ENCODE data around the gene FGD5.

Gene FGD5

DNA sequence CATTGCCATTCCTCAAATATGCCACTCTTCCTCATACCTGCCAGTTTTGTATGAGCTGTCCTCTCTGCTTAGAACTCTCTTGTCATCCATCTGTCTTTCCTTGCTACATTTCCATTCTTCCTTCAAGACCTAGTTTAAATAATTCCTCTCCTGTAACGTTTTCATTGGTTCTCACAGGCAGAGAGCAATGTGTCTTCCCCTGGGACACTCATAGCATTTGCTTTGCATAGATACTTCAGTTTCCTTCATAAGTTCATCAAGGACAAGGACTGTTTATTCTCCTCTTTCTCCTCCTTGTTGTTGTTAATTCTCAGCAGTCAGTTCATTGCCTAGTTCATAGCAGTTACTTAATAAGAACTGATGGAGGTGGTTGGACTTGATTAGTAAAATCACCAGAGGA is 139.2 kb downstream of the FGD5 start:
- H3K23ac ChIP-seq (ENCODE audit: low read depth, low read length, poor library complexity), result no peak overlapping the region
- no peak overlapping the region for H3K4me3 ChIP-seq (ENCODE audit: low read length in 2 of 2)
- H2BK12ac ChIP-seq (ENCODE audit: low read length), result no peak overlapping the region
- no peak for DNase-seq (ENCODE audit: low spot score)
- no peak overlapping the region for H3K14ac ChIP-seq (ENCODE audit: low read length)
- no peak overlapping the region for H2BK120ac ChIP-seq (ENCODE audit: low read depth, low read length)
- H3K4me1 ChIP-seq (ENCODE audit: control insufficient read depth in 2 of 2, insufficient read depth in 1 of 2, low read depth in 1 of 2, low read length in 2 of 2), result peaks cover 0 to 5% of the 10 kb centered on the region in 2 donors
- no peaks in the 10 kb centered on the region for H3K79me1 ChIP-seq (ENCODE audit: low read depth, low read length)
- no peak overlapping the region for H3K27ac ChIP-seq (replicated peaks; ENCODE audit: low read length)
- no peaks in the 10 kb centered on the region for H3K9me3 ChIP-seq (replicated peaks in 1 of 2; ENCODE audit: control insufficient read depth in 2 of 2, insufficient read depth in 1 of 2, low read depth in 1 of 2, low read length in 2 of 2)
- H4K91ac ChIP-seq (ENCODE audit: low read depth, low read length, poor library complexity), result no peak overlapping the region
- WGBS, 2 donors (ENCODE audit: extremely low coverage in 2 of 2, insufficient read length in 2 of 2, insufficient replicate concordance in 1 of 2), result no CpG with 5 or more reads among the region's 1 CpG
- H2AK5ac ChIP-seq (ENCODE audit: low read depth, low read length), result no peak overlapping the region
- no peak overlapping the region for H3K18ac ChIP-seq (ENCODE audit: low read length)
- H2BK5ac ChIP-seq (ENCODE audit: low read length), result no peak overlapping the region
- no peak overlapping the region for H4K8ac ChIP-seq (ENCODE audit: low read depth, low read length)
- no peaks in the 10 kb centered on the region for H3K27me3 ChIP-seq (ENCODE audit: control insufficient read depth in 3 of 3, insufficient read depth in 3 of 3, low read depth in 1 of 3, low read length in 3 of 3)
- H3K9ac ChIP-seq (ENCODE audit: low read depth, low read length, poor library complexity), result no peak overlapping the region
- no peak overlapping the region for H2BK15ac ChIP-seq (ENCODE audit: low read length)
- H3K4me2 ChIP-seq (ENCODE audit: insufficient read depth, low read length, poor library complexity, severe bottlenecking), result no peak overlapping the region
- H3K36me3 ChIP-seq (replicated peaks in 1 of 2; ENCODE audit: control insufficient read depth in 2 of 2, insufficient read depth in 2 of 2, low read length in 2 of 2), result peaks cover 3 to 46% of the 10 kb centered on the region in 2 donors
- no peak overlapping the region for H2AFZ ChIP-seq (ENCODE audit: low read length)
- no peak overlapping the region for H3K4ac ChIP-seq (ENCODE audit: low read length)

DNA sequence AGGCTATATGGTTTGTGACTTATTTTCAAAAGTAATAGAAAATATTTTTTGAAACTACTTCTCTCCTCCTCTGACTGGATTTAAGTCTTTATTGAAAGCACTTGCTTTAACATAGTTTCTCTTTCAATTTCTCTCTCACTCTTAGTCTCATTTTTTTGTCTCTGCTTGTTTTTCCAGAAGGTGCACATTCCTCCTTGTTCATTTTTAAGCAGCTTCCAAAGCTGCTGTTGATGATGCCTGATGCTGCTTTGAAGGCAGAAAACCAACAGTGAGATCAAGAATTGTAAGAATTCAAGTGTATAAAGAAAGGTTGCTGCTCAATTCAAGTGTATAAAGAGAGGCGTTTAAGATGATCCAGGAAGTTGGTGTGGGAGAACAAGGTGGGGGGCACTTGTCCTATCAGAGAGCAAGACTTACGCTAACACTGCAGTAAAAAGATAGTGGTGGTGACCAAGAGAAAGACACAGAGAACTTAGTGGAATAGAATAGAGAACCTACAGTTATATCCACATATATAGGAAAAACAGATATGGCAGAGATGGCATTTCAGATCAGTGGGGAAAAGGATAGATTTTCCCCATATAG is 140.7 kb downstream of the FGD5 start:
- no peak overlapping the region for H2AFZ ChIP-seq (ENCODE audit: low read length)
- H3K27me3 ChIP-seq (ENCODE audit: control insufficient read depth in 3 of 3, insufficient read depth in 3 of 3, low read depth in 1 of 3, low read length in 3 of 3), result no peaks in the 10 kb centered on the region
- no peak overlapping the region for H3K18ac ChIP-seq (ENCODE audit: low read length)
- H3K36me3 ChIP-seq (replicated peaks in 1 of 2; ENCODE audit: control insufficient read depth in 2 of 2, insufficient read depth in 2 of 2, low read length in 2 of 2), result peaks cover 4 to 51% of the 10 kb centered on the region in 2 donors
- no peak overlapping the region for H3K27ac ChIP-seq (replicated peaks; ENCODE audit: low read length)
- H2BK12ac ChIP-seq (ENCODE audit: low read length), result no peak overlapping the region
- H3K9ac ChIP-seq (ENCODE audit: low read depth, low read length, poor library complexity), result no peak overlapping the region
- H3K4me2 ChIP-seq (ENCODE audit: insufficient read depth, low read length, poor library complexity, severe bottlenecking), result no peak overlapping the region
- no peaks in the 10 kb centered on the region for H3K9me3 ChIP-seq (replicated peaks in 1 of 2; ENCODE audit: control insufficient read depth in 2 of 2, insufficient read depth in 1 of 2, low read depth in 1 of 2, low read length in 2 of 2)
- no peak overlapping the region for H2AK5ac ChIP-seq (ENCODE audit: low read depth, low read length)
- no peak overlapping the region for H2BK120ac ChIP-seq (ENCODE audit: low read depth, low read length)
- no peak for DNase-seq (ENCODE audit: low spot score)
- no peak overlapping the region for H4K91ac ChIP-seq (ENCODE audit: low read depth, low read length, poor library complexity)
- no peak overlapping the region for H3K23ac ChIP-seq (ENCODE audit: low read depth, low read length, poor library complexity)
- no peak overlapping the region for H2BK5ac ChIP-seq (ENCODE audit: low read length)
- H4K8ac ChIP-seq (ENCODE audit: low read depth, low read length), result no peak overlapping the region
- H3K4me3 ChIP-seq (ENCODE audit: low read length in 2 of 2), result no peak overlapping the region
- no peaks in the 10 kb centered on the region for H3K79me1 ChIP-seq (ENCODE audit: low read depth, low read length)
- no CpG with 5 or more reads among the region's 2 CpGs for WGBS, 2 donors (ENCODE audit: extremely low coverage in 2 of 2, insufficient read length in 2 of 2, insufficient replicate concordance in 1 of 2)
- H3K4ac ChIP-seq (ENCODE audit: low read length), result no peak overlapping the region
- no peak overlapping the region for H3K14ac ChIP-seq (ENCODE audit: low read length)
- H2BK15ac ChIP-seq (ENCODE audit: low read length), result no peak overlapping the region
- H3K4me1 ChIP-seq (ENCODE audit: control insufficient read depth in 2 of 2, insufficient read depth in 1 of 2, low read depth in 1 of 2, low read length in 2 of 2), result peaks cover 0 to 5% of the 10 kb centered on the region in 2 donors

DNA sequence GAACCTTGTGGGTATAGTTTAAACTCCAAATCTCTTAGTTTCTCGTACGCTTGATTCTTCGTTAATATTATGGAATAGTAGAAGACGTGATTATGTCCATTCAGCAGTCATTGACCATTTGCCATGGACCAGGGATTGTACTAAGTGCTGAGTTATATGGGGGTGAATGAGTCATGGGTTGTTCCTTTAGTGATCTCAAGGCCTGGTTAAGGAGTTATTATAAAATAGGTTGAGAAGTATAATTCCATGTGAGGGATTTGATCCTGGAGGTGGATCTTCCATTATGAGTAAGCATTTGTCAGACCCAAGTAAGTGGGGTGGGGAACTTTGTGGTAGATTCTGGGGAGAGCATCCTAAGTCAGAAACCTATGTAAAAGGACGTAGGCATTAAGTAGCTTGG is 144.0 kb downstream of the FGD5 start:
- DNase-seq (ENCODE audit: low spot score), result no peak
- no CpG with 5 or more reads among the region's 5 CpGs for WGBS, 2 donors (ENCODE audit: extremely low coverage in 2 of 2, insufficient read length in 2 of 2, insufficient replicate concordance in 1 of 2)
- H3K4ac ChIP-seq (ENCODE audit: low read length), result no peak overlapping the region
- H2AFZ ChIP-seq (ENCODE audit: low read length), result no peak overlapping the region
- H2AK5ac ChIP-seq (ENCODE audit: low read depth, low read length), result no peak overlapping the region
- no peak overlapping the region for H3K9ac ChIP-seq (ENCODE audit: low read depth, low read length, poor library complexity)
- H3K23ac ChIP-seq (ENCODE audit: low read depth, low read length, poor library complexity), result no peak overlapping the region
- H3K27me3 ChIP-seq (ENCODE audit: control insufficient read depth in 3 of 3, insufficient read depth in 3 of 3, low read depth in 1 of 3, low read length in 3 of 3), result no peaks in the 10 kb centered on the region
- H3K27ac ChIP-seq (replicated peaks; ENCODE audit: low read length), result no peak overlapping the region
- no peak overlapping the region for H4K91ac ChIP-seq (ENCODE audit: low read depth, low read length, poor library complexity)
- H2BK15ac ChIP-seq (ENCODE audit: low read length), result no peak overlapping the region
- H3K9me3 ChIP-seq (replicated peaks in 1 of 2; ENCODE audit: control insufficient read depth in 2 of 2, insufficient read depth in 1 of 2, low read depth in 1 of 2, low read length in 2 of 2), result peaks cover 1 to 18% of the 10 kb centered on the region in 2 donors
- H3K4me1 ChIP-seq (ENCODE audit: control insufficient read depth in 2 of 2, insufficient read depth in 1 of 2, low read depth in 1 of 2, low read length in 2 of 2), result no peaks in the 10 kb centered on the region
- H3K79me1 ChIP-seq (ENCODE audit: low read depth, low read length), result peaks cover 2% of the 10 kb centered on the region
- H3K36me3 ChIP-seq (replicated peaks in 1 of 2; ENCODE audit: control insufficient read depth in 2 of 2, insufficient read depth in 2 of 2, low read length in 2 of 2), result peaks cover 4 to 71% of the 10 kb centered on the region in 2 donors
- H2BK12ac ChIP-seq (ENCODE audit: low read length), result no peak overlapping the region
- H3K18ac ChIP-seq (ENCODE audit: low read length), result no peak overlapping the region
- no peak overlapping the region for H2BK120ac ChIP-seq (ENCODE audit: low read depth, low read length)
- no peak overlapping the region for H2BK5ac ChIP-seq (ENCODE audit: low read length)
- no peak overlapping the region for H3K4me3 ChIP-seq (ENCODE audit: low read length in 2 of 2)
- H3K4me2 ChIP-seq (ENCODE audit: insufficient read depth, low read length, poor library complexity, severe bottlenecking), result no peak overlapping the region
- no peak overlapping the region for H3K14ac ChIP-seq (ENCODE audit: low read length)
- no peak overlapping the region for H4K8ac ChIP-seq (ENCODE audit: low read depth, low read length)

GRCh38 chr3:14967285-14967684 is 148.5 kb downstream of the FGD5 start:
- no peak overlapping the region for H3K27ac ChIP-seq (replicated peaks; ENCODE audit: low read length)
- no peak overlapping the region for H3K4me3 ChIP-seq (ENCODE audit: low read length in 2 of 2)
- no CpG with 5 or more reads among the region's 1 CpG for WGBS, 2 donors (ENCODE audit: extremely low coverage in 2 of 2, insufficient read length in 2 of 2, insufficient replicate concordance in 1 of 2)
- DNase-seq (ENCODE audit: low spot score), result no peak
- no peaks in the 10 kb centered on the region for H3K27me3 ChIP-seq (ENCODE audit: control insufficient read depth in 3 of 3, insufficient read depth in 3 of 3, low read depth in 1 of 3, low read length in 3 of 3)
- H3K23ac ChIP-seq (ENCODE audit: low read depth, low read length, poor library complexity), result no peak overlapping the region
- no peak overlapping the region for H4K8ac ChIP-seq (ENCODE audit: low read depth, low read length)
- H2BK15ac ChIP-seq (ENCODE audit: low read length), result no peak overlapping the region
- no peak overlapping the region for H2AFZ ChIP-seq (ENCODE audit: low read length)
- H3K4me2 ChIP-seq (ENCODE audit: insufficient read depth, low read length, poor library complexity, severe bottlenecking), result no peak overlapping the region
- H2BK120ac ChIP-seq (ENCODE audit: low read depth, low read length), result no peak overlapping the region
- no peaks in the 10 kb centered on the region for H3K4me1 ChIP-seq (ENCODE audit: control insufficient read depth in 2 of 2, insufficient read depth in 1 of 2, low read depth in 1 of 2, low read length in 2 of 2)
- H3K79me1 ChIP-seq (ENCODE audit: low read depth, low read length), result peaks cover 2% of the 10 kb centered on the region
- H3K4ac ChIP-seq (ENCODE audit: low read length), result no peak overlapping the region
- H4K91ac ChIP-seq (ENCODE audit: low read depth, low read length, poor library complexity), result no peak overlapping the region
- peaks cover 1 to 18% of the 10 kb centered on the region in 2 donors for H3K9me3 ChIP-seq (replicated peaks in 1 of 2; ENCODE audit: control insufficient read depth in 2 of 2, insufficient read depth in 1 of 2, low read depth in 1 of 2, low read length in 2 of 2)
- no peak overlapping the region for H3K18ac ChIP-seq (ENCODE audit: low read length)
- no peak overlapping the region for H2BK5ac ChIP-seq (ENCODE audit: low read length)
- H3K9ac ChIP-seq (ENCODE audit: low read depth, low read length, poor library complexity), result no peak overlapping the region
- H3K36me3 ChIP-seq (replicated peaks in 1 of 2; ENCODE audit: control insufficient read depth in 2 of 2, insufficient read depth in 2 of 2, low read length in 2 of 2), result peaks cover 2 to 55% of the 10 kb centered on the region in 2 donors
- no peak overlapping the region for H2AK5ac ChIP-seq (ENCODE audit: low read depth, low read length)
- no peak overlapping the region for H3K14ac ChIP-seq (ENCODE audit: low read length)
- H2BK12ac ChIP-seq (ENCODE audit: low read length), result no peak overlapping the region

Measured in neuronal stem cell (in vitro differentiated cells).